GM12801 (cell line): ENCODE data around the gene AGBL4.

Source experiments
- CTCF ChIP-seq: IDR thresholded peaks from one replicate; pipeline ENCODE4 v1.5.1; 2011; ENCODE audit warnings: control low read depth; ENCODE audit not compliant: insufficient read length; ENCODE audit errors: extremely low read depth

The AGBL4 gene

DNA sequence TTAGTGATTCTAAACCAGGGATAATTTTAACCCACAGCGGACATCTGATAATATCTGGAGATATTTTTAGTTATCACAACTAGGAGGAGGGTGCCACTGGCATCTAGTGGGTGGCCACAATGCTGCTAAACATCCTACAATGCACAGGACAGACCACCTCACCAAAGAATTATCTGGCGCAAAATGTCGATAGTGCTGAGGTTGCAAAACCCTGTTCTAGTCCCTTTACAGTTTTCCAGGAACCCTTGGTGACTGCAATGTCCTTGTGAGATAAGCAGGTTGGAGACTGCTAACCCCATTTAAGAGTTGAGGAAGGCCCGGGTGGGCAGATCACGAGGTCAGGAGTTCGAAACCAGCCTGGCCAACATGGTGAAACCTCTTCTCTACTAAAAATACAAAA is 1083.9 kb downstream of the AGBL4 start:
- no peak for TF ChIP-seq CTCF

- TF ChIP-seq CTCF: no peak
Measured at GRCh38 chr1:48939042-48939441, 1084.7 kb downstream of the AGBL4 start.

DNA sequence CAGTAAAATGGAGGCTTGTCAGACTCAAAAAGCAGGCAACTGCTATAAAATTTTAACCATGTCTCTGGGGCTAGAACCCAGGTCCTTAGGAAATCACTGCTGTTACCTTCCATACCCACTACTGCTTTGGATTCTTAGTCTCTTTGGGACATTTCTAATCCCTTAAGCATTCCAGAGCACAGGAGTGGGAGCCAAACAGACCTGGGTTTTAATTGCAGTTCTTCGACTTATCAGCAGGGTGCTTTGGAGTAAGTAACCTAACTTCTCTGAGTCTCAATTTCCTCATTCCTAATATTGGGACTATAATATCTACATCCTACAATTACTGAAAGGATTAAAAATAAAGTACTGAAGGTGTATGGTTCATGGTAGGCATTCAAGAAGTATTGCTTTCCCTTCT is 1086.0 kb downstream of the AGBL4 start:
- no peak for TF ChIP-seq CTCF

DNA sequence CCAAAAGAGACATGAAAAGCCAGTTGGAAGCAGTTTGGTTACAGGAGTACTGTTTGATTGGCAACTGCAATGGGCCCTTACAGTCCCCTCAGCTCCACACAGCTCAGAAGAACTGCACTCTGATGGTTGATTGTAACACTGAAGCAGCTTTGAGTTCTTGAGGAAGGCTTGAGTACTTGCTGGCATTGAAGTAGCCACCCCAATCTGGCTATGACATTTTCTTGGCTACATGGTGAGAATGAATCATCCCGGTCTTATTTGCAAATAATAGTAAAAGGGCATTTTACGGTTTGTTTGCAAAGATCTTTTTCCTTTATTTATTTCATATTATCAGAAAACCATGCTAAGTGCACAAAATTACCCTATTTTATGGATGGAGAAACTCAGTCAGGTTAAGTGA is 1087.3 kb downstream of the AGBL4 start:
- no peak for TF ChIP-seq CTCF

- no peak for TF ChIP-seq CTCF
Measured at GRCh38 chr1:48932366-48932765, 1091.4 kb downstream of the AGBL4 start.

DNA sequence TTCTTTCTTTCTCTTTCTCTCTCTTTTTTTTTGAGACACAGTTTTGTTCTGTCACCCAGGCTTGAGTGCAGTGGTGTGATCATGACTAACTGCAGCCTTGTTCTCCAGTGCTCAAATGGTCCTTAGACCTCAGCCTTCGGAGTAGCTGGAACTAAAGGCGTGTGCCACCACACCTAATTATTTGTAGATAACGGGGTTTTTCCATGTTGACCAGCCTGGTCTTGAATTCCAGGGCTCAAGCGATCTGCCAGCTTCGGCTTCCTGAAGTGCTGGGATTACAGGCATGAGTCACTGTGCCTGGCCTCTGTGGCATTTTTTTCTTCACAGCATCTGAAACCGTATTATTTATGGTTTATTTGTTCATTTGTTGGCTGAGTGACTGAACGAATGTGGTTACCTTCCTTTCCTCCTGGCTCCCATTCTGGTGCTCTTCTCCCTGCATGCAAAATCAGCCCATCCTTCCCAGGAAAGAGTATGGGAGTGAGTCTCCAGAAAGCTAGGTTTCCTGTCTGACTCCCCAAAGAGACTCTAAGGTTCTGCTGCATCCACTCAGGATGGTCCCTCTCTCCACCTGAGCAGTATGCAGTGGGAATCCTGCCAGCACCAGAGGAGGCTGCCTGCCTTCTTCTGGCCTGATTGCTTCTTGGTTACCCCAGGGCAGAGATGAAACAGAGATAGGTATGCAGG is 1092.1 kb downstream of the AGBL4 start:
- no peak for TF ChIP-seq CTCF

GRCh38 chr1:48930011-48930410 is 1093.7 kb downstream of the AGBL4 start:
- no peak for TF ChIP-seq CTCF
